Measurements from ENCODE around the gene NXNL2.

Gene NXNL2

GRCh38 chr9:88533951-88534455 lies 975 bp upstream of the NXNL2 start:
- DNase-seq: no peak

- DNase-seq: no peak
These were observed 446 bp downstream of the NXNL2 start for GRCh38 chr9:88535226-88536022.

- no peak for DNase-seq
These were observed 996 bp downstream of the NXNL2 start for GRCh38 chr9:88536023-88536324.

GRCh38 chr9:88536951-88537760 lies 2.2 kb downstream of the NXNL2 start:
- no peak for DNase-seq

- DNase-seq: peak; percentile 19
These were observed 2.7 kb downstream of the NXNL2 start for GRCh38 chr9:88537761-88538091.

GRCh38 chr9:88538311-88539085 lies 3.5 kb downstream of the NXNL2 start:
- no peak for DNase-seq

GRCh38 chr9:88539246-88539645 lies 4.3 kb downstream of the NXNL2 start:
- DNase-seq: no peak

- DNase-seq: no peak
These were observed 5.3 kb downstream of the NXNL2 start for GRCh38 chr9:88540251-88540763.

- no peak for DNase-seq
These were observed 9.3 kb downstream of the NXNL2 start for GRCh38 chr9:88544245-88544644.

- DNase-seq: no peak
These were observed 16.7 kb downstream of the NXNL2 start for GRCh38 chr9:88551546-88552137.

GRCh38 chr9:88553350-88553749 lies 18.4 kb downstream of the NXNL2 start:
- no peak for DNase-seq

- DNase-seq: no peak
These were observed 20.4 kb downstream of the NXNL2 start for GRCh38 chr9:88555268-88555980.

GRCh38 chr9:88559661-88560060 lies 24.7 kb downstream of the NXNL2 start:
- DNase-seq: no peak

- DNase-seq: no peak
These were observed 32.9 kb downstream of the NXNL2 start for GRCh38 chr9:88567870-88568269.

- DNase-seq: no peak
These were observed 36.4 kb downstream of the NXNL2 start for GRCh38 chr9:88571419-88571818.

- DNase-seq: no peak
These were observed 37.7 kb downstream of the NXNL2 start for GRCh38 chr9:88572684-88573083.

GRCh38 chr9:88574953-88575352 lies 40.0 kb downstream of the NXNL2 start:
- no peak for DNase-seq

- no peak for DNase-seq
These were observed 42.5 kb downstream of the NXNL2 start for GRCh38 chr9:88577256-88578120.

- DNase-seq: no peak
These were observed 43.4 kb downstream of the NXNL2 start for GRCh38 chr9:88578121-88579049.
